Left lung (tissue), 10 donors: ENCODE measurements around the gene UNG. TPM values are rescaled to one million over a fixed set of nuclear protein-coding genes. Genes with fewer than 3 reads are reported as not detected.

Experiments
- ATAC-seq: fragments of 200-7000 bp; cut with Tn5 transposase; one replicate; pipeline ENCODE4 v1.9.1; 2020; ENCODE audit warnings: moderate library complexity
- DNase-seq, 4 donors: peaks; one replicate each; pipeline ENCODE4 v3.0.0-alpha.2; 2013 to 2020
- H3K27ac ChIP-seq, 2 donors: fragments of 200-600 bp; sonication (generic) in 1 of 2; one replicate each; pipeline versions ENCODE4 v1.5.0 to v1.8.0; 2020 to 2021
- H3K27me3 ChIP-seq, 2 donors: fragments of 200-600 bp; sonication (generic) in 1 of 2; one replicate each; pipeline versions ENCODE4 v1.5.0 to v1.8.0; 2020 to 2021
- H3K36me3 ChIP-seq, 2 donors: fragments of 200-600 bp; sonication (generic) in 1 of 2; one replicate each; pipeline versions ENCODE4 v1.5.0 to v1.8.0; 2020 to 2021
- H3K4me1 ChIP-seq, 2 donors: fragments of 200-600 bp; one replicate each; pipeline ENCODE4 v1.8.0; 2021
- H3K4me3 ChIP-seq, 2 donors: fragments of 200-600 bp; sonication (generic) in 1 of 2; one replicate each; pipeline versions ENCODE4 v1.5.0 to v1.8.0; 2020 to 2021; ENCODE audit warnings: mild to moderate bottlenecking in 1 of 2
- H3K9me3 ChIP-seq, 2 donors: fragments of 200-600 bp; sonication (generic) in 1 of 2; one replicate each; pipeline versions ENCODE4 v1.5.0 to v1.8.0; 2020 to 2021
- CTCF ChIP-seq, 2 donors: fragments of 200-600 bp; sonication (generic) in 1 of 2; IDR thresholded peaks; one replicate each; pipeline versions ENCODE4 v1.5.0 to v1.8.0; 2021; ENCODE audit warnings: antibody characterized with exemption in 2 of 2
- intact Hi-C, 2 donors: fragments of 100-400 bp; cut with DNase I; formaldehyde crosslinking; loops; one replicate each; pipeline versions ENCODE4 v1.11.2 to v1.14.2; 2022
- polyA plus RNA-seq, 6 donors: library from polyadenylated mRNA; unstranded; fragments of 120-200 nt; gene quantifications; one replicate each; pipeline ENCODE4 v1.2.1, GENCODE V29; 2013; ENCODE audit not compliant: insufficient read length in 6 of 6
- total RNA-seq, 2 donors: library from RNA; stranded (reverse); fragmentation: NEBNext Ultra II Directional; extraction: Animal tissue kit (Norgen Biotek cat#: 25700); gene quantifications; one replicate each; pipeline ENCODE4 v1.2.1, GENCODE V29; 2021
- donor health status: DM: no; HTN: yes; CAD: no.
- donor health status: DM: no; HTN: no; CAD: no.

UNG gene
- total and polyA plus RNA-seq, 8 donors: 22.4 to 55.7 (median 49.0) TPM

GRCh38 chr12:109134186-109134917, 37.0 kb downstream of the UNG start:
- TF ChIP-seq CTCF (IDR thresholded peaks at IDR 0.05): peak; percentile 31 to 39
- ATAC-seq: peak; percentile 71
- intact Hi-C loops: no loop called here
- Histone ChIP-seq H3K36me3 (no peaks in the 10 kb centered on the region), H3K4me1 (no peaks in the 10 kb centered on the region), H3K9me3 (no peaks in the 10 kb centered on the region), H3K4me3 (no peak overlapping the region), H3K27ac (no peak overlapping the region), H3K27me3 (no peaks in the 10 kb centered on the region)
- peak in 1 of 4 donors; percentile 48 for DNase-seq

DNA sequence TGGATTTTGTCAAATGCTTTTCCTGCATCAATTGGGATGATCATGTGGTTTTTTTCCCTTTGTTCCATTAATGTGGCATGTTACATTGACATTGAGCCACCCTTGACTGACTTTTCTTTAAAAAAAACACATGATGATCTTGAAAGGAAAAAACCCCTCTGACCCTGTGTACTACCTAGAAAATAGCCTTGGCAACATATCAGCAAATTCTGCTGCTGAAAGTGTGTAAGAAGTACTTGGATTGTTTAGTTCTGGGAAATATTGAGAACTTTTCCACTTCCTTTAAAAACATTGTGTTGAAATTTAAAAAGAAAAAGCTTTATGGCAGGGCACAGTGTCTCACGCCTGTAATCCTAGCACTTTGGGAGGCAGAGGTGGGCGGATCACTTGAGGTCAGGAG, 39.7 kb downstream of the UNG start:
- H3K27ac ChIP-seq: no peak overlapping the region
- no peak for DNase-seq

DNA sequence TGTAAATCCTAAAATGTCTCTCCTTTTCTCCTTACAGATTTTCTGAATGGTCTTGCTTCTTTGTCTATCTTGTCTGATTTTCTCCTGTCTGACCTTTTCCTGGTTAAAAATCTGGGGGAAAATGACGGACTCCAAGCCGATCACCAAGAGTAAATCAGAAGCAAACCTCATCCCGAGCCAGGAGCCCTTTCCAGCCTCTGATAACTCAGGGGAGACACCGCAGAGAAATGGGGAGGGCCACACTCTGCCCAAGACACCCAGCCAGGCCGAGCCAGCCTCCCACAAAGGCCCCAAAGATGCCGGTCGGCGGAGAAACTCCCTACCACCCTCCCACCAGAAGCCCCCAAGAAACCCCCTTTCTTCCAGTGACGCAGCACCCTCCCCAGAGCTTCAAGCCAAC, 42.0 kb downstream of the UNG start:
- no peak for DNase-seq
- no peaks in the 10 kb centered on the region for H3K9me3 ChIP-seq
- intact Hi-C loops: no loop called here
- no peaks in the 10 kb centered on the region for H3K27me3 ChIP-seq
- H3K4me3 ChIP-seq: no peak overlapping the region
- ATAC-seq: no peak
- no peaks in the 10 kb centered on the region for H3K36me3 ChIP-seq
- no peaks in the 10 kb centered on the region for H3K4me1 ChIP-seq
- no peak overlapping the region for H3K27ac ChIP-seq
- TF ChIP-seq CTCF (IDR thresholded peaks at IDR 0.05): no peak

More for the DNA sequence above, 39.7 kb downstream of the UNG start:
- Histone ChIP-seq H3K36me3 (no peaks in the 10 kb centered on the region), H3K4me1 (no peaks in the 10 kb centered on the region), H3K27me3 (no peaks in the 10 kb centered on the region), H3K9me3 (no peaks in the 10 kb centered on the region), H3K4me3 (no peak overlapping the region)
- no peak for ATAC-seq
- intact Hi-C loops: no loop called here
- TF ChIP-seq CTCF (IDR thresholded peaks at IDR 0.05): no peak

GRCh38 chr12:109139791-109140190, 42.4 kb downstream of the UNG start:
- Histone ChIP-seq H3K4me3 (no peak overlapping the region), H3K36me3 (no peaks in the 10 kb centered on the region), H3K4me1 (no peaks in the 10 kb centered on the region), H3K27ac (no peak overlapping the region), H3K27me3 (no peaks in the 10 kb centered on the region), H3K9me3 (no peaks in the 10 kb centered on the region)
- DNase-seq (no peak), ATAC-seq (no peak)
- TF ChIP-seq CTCF (IDR thresholded peaks at IDR 0.05): no peak
- intact Hi-C loops: no loop called here

DNA sequence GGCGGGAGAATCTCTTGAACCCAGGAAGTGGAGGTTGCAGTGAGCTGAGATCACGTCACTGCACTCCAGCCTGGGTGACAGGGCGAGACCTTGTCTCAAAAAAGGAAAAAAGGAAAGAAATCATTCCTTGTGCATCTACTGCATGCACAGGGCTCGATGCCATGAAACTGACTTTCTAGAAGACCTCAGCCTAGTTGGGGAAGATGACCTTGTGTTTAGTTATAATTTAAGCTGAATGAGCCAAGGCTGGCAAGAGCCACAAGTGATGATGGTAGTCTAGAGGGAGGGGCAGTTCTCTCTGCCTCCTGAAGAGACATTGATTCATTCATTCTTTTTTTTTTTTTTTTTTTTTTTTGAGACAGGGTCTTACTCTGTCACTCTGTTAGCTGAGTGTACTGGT, 43.2 kb downstream of the UNG start:
- ATAC-seq: no peak
- no peaks in the 10 kb centered on the region for H3K27me3 ChIP-seq

More for the DNA sequence above, 43.2 kb downstream of the UNG start:
- Histone ChIP-seq H3K9me3 (no peaks in the 10 kb centered on the region), H3K36me3 (no peaks in the 10 kb centered on the region), H3K27ac (no peak overlapping the region), H3K4me3 (no peak overlapping the region), H3K4me1 (no peaks in the 10 kb centered on the region)
- intact Hi-C loops: no loop called here
- TF ChIP-seq CTCF (IDR thresholded peaks at IDR 0.05): no peak
- DNase-seq: no peak
